HG02884 (cell line): ENCODE data around the gene GLO1.

ENCODE experiments used
- ATAC-seq: cut with Tn5 transposase; IDR thresholded peaks from one replicate; pipeline ENCODE4 v1.9.1; 2021; ENCODE audit warnings: mild to moderate bottlenecking, moderate library complexity; ENCODE audit not compliant: unreplicated experiment

The GLO1 gene

GRCh38 chr6:38702558-38703397 lies at the start of gene GLO1:
Gene GLO1, minus strand, starts transcription at chr6:38703145. Its CDS starts 91 bp downstream, at chr6:38703054.
- ATAC-seq, result peak; percentile 99

GRCh38 chr6:38750968-38751615 lies 48.1 kb upstream of the GLO1 start:
- no peak for ATAC-seq

GRCh38 chr6:38749473-38749872 lies 46.5 kb upstream of the GLO1 start:
- no peak for ATAC-seq

GRCh38 chr6:38739532-38739931 lies 36.6 kb upstream of the GLO1 start:
- no peak for ATAC-seq

- no peak for ATAC-seq
These were observed 35.3 kb upstream of the GLO1 start for GRCh38 chr6:38738261-38738660.

GRCh38 chr6:38736951-38737350 lies 34.0 kb upstream of the GLO1 start:
- ATAC-seq, result no peak

- ATAC-seq, result no peak
These were observed 27.4 kb upstream of the GLO1 start for GRCh38 chr6:38730140-38730862.

- no peak for ATAC-seq
These were observed 25.3 kb upstream of the GLO1 start for GRCh38 chr6:38728203-38728602.

- ATAC-seq, result no peak
These were observed 22.7 kb upstream of the GLO1 start for GRCh38 chr6:38725414-38726183.

GRCh38 chr6:38724343-38724742 lies 21.4 kb upstream of the GLO1 start:
- no peak for ATAC-seq

- no peak for ATAC-seq
These were observed 20.8 kb upstream of the GLO1 start for GRCh38 chr6:38723783-38724182.

GRCh38 chr6:38722727-38723334 lies 19.9 kb upstream of the GLO1 start:
- no peak for ATAC-seq

- ATAC-seq, result no peak
These were observed 19.1 kb upstream of the GLO1 start for GRCh38 chr6:38722038-38722437.

GRCh38 chr6:38720295-38720694 lies 17.4 kb upstream of the GLO1 start:
- ATAC-seq, result no peak

- no peak for ATAC-seq
These were observed 16.4 kb upstream of the GLO1 start for GRCh38 chr6:38719358-38719757.

GRCh38 chr6:38716825-38717224 lies 13.9 kb upstream of the GLO1 start:
- no peak for ATAC-seq

- ATAC-seq, result no peak
These were observed 12.2 kb upstream of the GLO1 start, which contains the start of gene DNAH8 for GRCh38 chr6:38715016-38715689. Gene DNAH8, plus strand, starts transcription at chr6:38715311. Its CDS starts 7,499 bp downstream, at chr6:38722810.

GRCh38 chr6:38714239-38715015 lies 11.5 kb upstream of the GLO1 start:
- ATAC-seq, result no peak

- ATAC-seq, result no peak
These were observed 10.9 kb upstream of the GLO1 start for GRCh38 chr6:38713812-38714211.
